Measurements from ENCODE around the gene OAT.

OAT gene

GRCh38 chr10:124415210-124415609 is 3.5 kb downstream of the OAT start:
- Histone ChIP-seq H3K27ac (ENCODE audit: low read depth, low read length) (peak overlapping the region; percentile 15), H3K36me3 (ENCODE audit: control insufficient read depth, insufficient read depth, low read length) (no peaks in the 10 kb centered on the region), H3K9ac (ENCODE audit: low read length) (no peak overlapping the region), H3K27me3 (ENCODE audit: control insufficient read depth, insufficient read depth, low read length) (no peaks in the 10 kb centered on the region), H3K4me1 (ENCODE audit: control insufficient read depth, insufficient read depth, low read length) (peaks cover 12% of the 10 kb centered on the region), H3K4me3 (ENCODE audit: low read length) (no peak overlapping the region)

DNA sequence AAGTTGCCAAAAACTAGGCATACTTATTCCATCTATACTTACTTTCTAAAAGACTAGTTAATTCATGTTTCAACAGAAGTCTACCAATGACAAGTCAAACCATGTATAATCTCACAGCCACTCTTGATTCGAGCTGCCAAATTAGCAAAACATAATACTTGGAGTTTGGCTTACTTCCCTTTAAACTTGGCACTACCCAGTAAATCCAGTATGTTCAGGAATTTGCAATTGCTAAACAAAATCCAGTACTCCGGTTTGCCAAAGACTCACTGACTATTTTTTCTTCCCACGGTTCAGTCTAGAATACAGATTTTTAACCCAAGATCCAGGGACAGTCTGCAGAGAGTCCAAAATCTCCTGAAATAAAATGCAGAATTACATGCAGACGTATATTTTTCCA is 4.6 kb downstream of the OAT start:
- Histone ChIP-seq H3K9ac (ENCODE audit: low read length) (no peak overlapping the region), H3K27me3 (ENCODE audit: control insufficient read depth, insufficient read depth, low read length) (no peaks in the 10 kb centered on the region), H3K4me1 (ENCODE audit: control insufficient read depth, insufficient read depth, low read length) (peaks cover 12% of the 10 kb centered on the region), H3K27ac (ENCODE audit: low read depth, low read length) (no peak overlapping the region), H3K36me3 (ENCODE audit: control insufficient read depth, insufficient read depth, low read length) (no peaks in the 10 kb centered on the region), H3K4me3 (ENCODE audit: low read length) (no peak overlapping the region)

- peaks cover 12% of the 10 kb centered on the region for H3K4me1 ChIP-seq (ENCODE audit: control insufficient read depth, insufficient read depth, low read length)
- H3K4me3 ChIP-seq (ENCODE audit: low read length), result no peak overlapping the region
- H3K9ac ChIP-seq (ENCODE audit: low read length), result no peak overlapping the region
- H3K27ac ChIP-seq (ENCODE audit: low read depth, low read length), result no peak overlapping the region
- no peaks in the 10 kb centered on the region for H3K27me3 ChIP-seq (ENCODE audit: control insufficient read depth, insufficient read depth, low read length)
- H3K36me3 ChIP-seq (ENCODE audit: control insufficient read depth, insufficient read depth, low read length), result peaks cover 10% of the 10 kb centered on the region
Observed at GRCh38 chr10:124409696-124410095, 9.0 kb downstream of the OAT start.

GRCh38 chr10:124408357-124408756 is 10.4 kb downstream of the OAT start:
- Histone ChIP-seq H3K36me3 (ENCODE audit: control insufficient read depth, insufficient read depth, low read length) (peaks cover 10% of the 10 kb centered on the region), H3K4me3 (ENCODE audit: low read length) (no peak overlapping the region), H3K9ac (ENCODE audit: low read length) (no peak overlapping the region)

GRCh38 chr10:124407456-124407855 is 11.3 kb downstream of the OAT start:
- no peaks in the 10 kb centered on the region for H3K4me1 ChIP-seq (ENCODE audit: control insufficient read depth, insufficient read depth, low read length)
- H3K9ac ChIP-seq (ENCODE audit: low read length), result no peak overlapping the region
- H3K27ac ChIP-seq (ENCODE audit: low read depth, low read length), result no peak overlapping the region
- H3K4me3 ChIP-seq (ENCODE audit: low read length), result no peak overlapping the region
- no peaks in the 10 kb centered on the region for H3K27me3 ChIP-seq (ENCODE audit: control insufficient read depth, insufficient read depth, low read length)
- H3K36me3 ChIP-seq (ENCODE audit: control insufficient read depth, insufficient read depth, low read length), result peaks cover 10% of the 10 kb centered on the region

More at GRCh38 chr10:124408357-124408756, 10.4 kb downstream of the OAT start:
- no peak overlapping the region for H3K27ac ChIP-seq (ENCODE audit: low read depth, low read length)
- no peaks in the 10 kb centered on the region for H3K27me3 ChIP-seq (ENCODE audit: control insufficient read depth, insufficient read depth, low read length)
- no peaks in the 10 kb centered on the region for H3K4me1 ChIP-seq (ENCODE audit: control insufficient read depth, insufficient read depth, low read length)

DNA sequence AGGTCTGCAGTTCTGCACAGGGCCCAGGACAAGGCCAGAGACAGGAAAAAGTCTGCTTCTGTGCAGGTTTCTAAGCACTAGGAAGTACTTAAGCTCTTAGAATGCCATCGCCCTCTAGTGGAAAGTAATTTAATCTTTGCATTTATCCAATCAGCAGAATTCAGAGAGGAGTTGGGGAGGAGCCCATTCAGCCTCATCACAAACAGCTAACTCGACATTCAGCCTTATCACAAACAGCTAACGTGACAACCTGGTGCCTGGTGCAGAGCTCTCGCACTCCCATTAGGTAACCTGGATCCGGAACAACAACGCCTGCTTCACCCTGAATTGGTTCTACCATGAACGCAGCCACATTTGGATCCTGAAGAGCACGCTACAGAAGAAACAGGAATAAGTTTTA is 15.2 kb downstream of the OAT start:
- Histone ChIP-seq H3K4me1 (ENCODE audit: control insufficient read depth, insufficient read depth, low read length) (no peaks in the 10 kb centered on the region), H3K27me3 (ENCODE audit: control insufficient read depth, insufficient read depth, low read length) (no peaks in the 10 kb centered on the region), H3K4me3 (ENCODE audit: low read length) (no peak overlapping the region), H3K36me3 (ENCODE audit: control insufficient read depth, insufficient read depth, low read length) (peaks cover 15% of the 10 kb centered on the region), H3K27ac (ENCODE audit: low read depth, low read length) (no peak overlapping the region), H3K9ac (ENCODE audit: low read length) (no peak overlapping the region)

- Histone ChIP-seq H3K4me3 (ENCODE audit: low read length) (no peak overlapping the region), H3K9ac (ENCODE audit: low read length) (no peak overlapping the region), H3K27me3 (ENCODE audit: control insufficient read depth, insufficient read depth, low read length) (no peaks in the 10 kb centered on the region), H3K4me1 (ENCODE audit: control insufficient read depth, insufficient read depth, low read length) (no peaks in the 10 kb centered on the region), H3K36me3 (ENCODE audit: control insufficient read depth, insufficient read depth, low read length) (peaks cover 12% of the 10 kb centered on the region), H3K27ac (ENCODE audit: low read depth, low read length) (no peak overlapping the region)
Observed at GRCh38 chr10:124402273-124402672, 16.4 kb downstream of the OAT start.

DNA sequence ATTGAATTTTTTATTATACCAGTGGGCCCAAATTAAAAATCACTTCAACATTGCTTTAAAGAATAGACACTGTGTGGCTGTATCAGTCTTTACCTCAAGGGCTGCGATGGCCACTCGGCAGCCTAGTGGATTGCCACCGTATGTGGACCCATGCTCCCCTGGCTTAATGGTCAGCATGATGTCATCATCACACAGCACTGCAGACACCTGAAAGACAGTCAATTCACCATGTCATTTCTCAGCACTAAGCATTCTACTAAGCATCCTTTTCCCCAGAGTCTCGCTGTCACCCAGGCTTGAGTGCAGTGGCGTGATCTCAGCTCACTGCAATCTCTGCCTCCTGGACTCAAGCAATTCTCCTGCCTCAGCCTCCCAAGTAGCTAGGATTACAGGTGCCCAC is 17.1 kb downstream of the OAT start:
- no peak overlapping the region for H3K27ac ChIP-seq (ENCODE audit: low read depth, low read length)
- H3K27me3 ChIP-seq (ENCODE audit: control insufficient read depth, insufficient read depth, low read length), result no peaks in the 10 kb centered on the region
- peaks cover 12% of the 10 kb centered on the region for H3K36me3 ChIP-seq (ENCODE audit: control insufficient read depth, insufficient read depth, low read length)

GRCh38 chr10:124394583-124394982 is 24.1 kb downstream of the OAT start:
- Histone ChIP-seq H3K36me3 (ENCODE audit: control insufficient read depth, insufficient read depth, low read length) (no peaks in the 10 kb centered on the region), H3K27me3 (ENCODE audit: control insufficient read depth, insufficient read depth, low read length) (no peaks in the 10 kb centered on the region), H3K4me1 (ENCODE audit: control insufficient read depth, insufficient read depth, low read length) (no peaks in the 10 kb centered on the region), H3K27ac (ENCODE audit: low read depth, low read length) (no peak overlapping the region), H3K4me3 (ENCODE audit: low read length) (no peak overlapping the region), H3K9ac (ENCODE audit: low read length) (no peak overlapping the region)

More for the DNA sequence above, 17.1 kb downstream of the OAT start:
- Histone ChIP-seq H3K4me1 (ENCODE audit: control insufficient read depth, insufficient read depth, low read length) (no peaks in the 10 kb centered on the region), H3K9ac (ENCODE audit: low read length) (no peak overlapping the region), H3K4me3 (ENCODE audit: low read length) (no peak overlapping the region)

DNA sequence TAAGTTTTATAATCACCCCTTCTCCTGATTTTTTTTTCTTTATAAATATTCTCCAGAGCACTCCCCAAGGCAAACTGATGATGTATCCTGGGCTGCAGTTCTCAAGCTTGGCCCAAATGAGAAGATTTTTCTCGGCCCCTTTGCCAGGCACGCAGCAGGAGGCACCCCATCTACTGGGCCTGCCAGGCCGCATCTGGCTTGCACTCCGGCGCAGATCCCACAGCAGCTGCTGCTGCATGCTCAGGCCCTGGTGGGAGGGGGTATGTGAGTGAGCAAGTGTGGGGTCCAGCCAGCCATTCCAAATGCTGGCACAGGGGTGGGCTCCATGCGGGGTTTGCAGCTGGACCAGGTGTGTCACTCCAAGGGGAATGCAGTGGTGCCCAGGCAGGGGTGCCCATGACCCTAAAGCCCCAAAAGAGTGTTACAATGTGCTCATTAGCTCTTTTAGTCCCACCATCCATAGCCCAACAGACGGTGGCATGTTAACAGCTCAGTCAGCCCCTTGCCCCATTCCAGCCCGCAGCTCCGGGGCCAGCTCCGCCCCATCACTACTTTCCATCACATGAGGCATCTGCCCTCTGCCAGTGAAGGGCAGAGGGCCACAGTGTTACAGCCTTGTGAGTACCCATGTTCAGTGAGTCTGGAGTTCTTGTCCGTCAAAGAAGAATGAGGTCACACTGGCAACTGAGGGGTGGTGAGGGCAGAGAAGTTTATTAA is 25.9 kb downstream of the OAT start:
- no peak overlapping the region for H3K9ac ChIP-seq (ENCODE audit: low read length)
- no peaks in the 10 kb centered on the region for H3K36me3 ChIP-seq (ENCODE audit: control insufficient read depth, insufficient read depth, low read length)
- H3K27me3 ChIP-seq (ENCODE audit: control insufficient read depth, insufficient read depth, low read length), result no peaks in the 10 kb centered on the region
- no peak overlapping the region for H3K4me3 ChIP-seq (ENCODE audit: low read length)
- peaks cover 3% of the 10 kb centered on the region for H3K4me1 ChIP-seq (ENCODE audit: control insufficient read depth, insufficient read depth, low read length)
- no peak overlapping the region for H3K27ac ChIP-seq (ENCODE audit: low read depth, low read length)

GRCh38 chr10:124390471-124391187 is 28.1 kb downstream of the OAT start:
- no peak overlapping the region for H3K4me3 ChIP-seq (ENCODE audit: low read length)
- H3K9ac ChIP-seq (ENCODE audit: low read length), result no peak overlapping the region

GRCh38 chr10:124389613-124390361 is 28.9 kb downstream of the OAT start:
- Histone ChIP-seq H3K36me3 (ENCODE audit: control insufficient read depth, insufficient read depth, low read length) (no peaks in the 10 kb centered on the region), H3K9ac (ENCODE audit: low read length) (peak overlapping the region; percentile 32), H3K4me3 (ENCODE audit: low read length) (peak overlapping the region; percentile 45), H3K27me3 (ENCODE audit: control insufficient read depth, insufficient read depth, low read length) (no peaks in the 10 kb centered on the region), H3K27ac (ENCODE audit: low read depth, low read length) (no peak overlapping the region), H3K4me1 (ENCODE audit: control insufficient read depth, insufficient read depth, low read length) (peaks cover 3% of the 10 kb centered on the region)

More at GRCh38 chr10:124390471-124391187, 28.1 kb downstream of the OAT start:
- Histone ChIP-seq H3K27me3 (ENCODE audit: control insufficient read depth, insufficient read depth, low read length) (no peaks in the 10 kb centered on the region), H3K4me1 (ENCODE audit: control insufficient read depth, insufficient read depth, low read length) (peaks cover 3% of the 10 kb centered on the region), H3K36me3 (ENCODE audit: control insufficient read depth, insufficient read depth, low read length) (no peaks in the 10 kb centered on the region), H3K27ac (ENCODE audit: low read depth, low read length) (no peak overlapping the region)

Measured in rectal smooth muscle tissue (tissue), 1 donor.